ENCODE data around the gene SC5D.

SC5D gene

DNA sequence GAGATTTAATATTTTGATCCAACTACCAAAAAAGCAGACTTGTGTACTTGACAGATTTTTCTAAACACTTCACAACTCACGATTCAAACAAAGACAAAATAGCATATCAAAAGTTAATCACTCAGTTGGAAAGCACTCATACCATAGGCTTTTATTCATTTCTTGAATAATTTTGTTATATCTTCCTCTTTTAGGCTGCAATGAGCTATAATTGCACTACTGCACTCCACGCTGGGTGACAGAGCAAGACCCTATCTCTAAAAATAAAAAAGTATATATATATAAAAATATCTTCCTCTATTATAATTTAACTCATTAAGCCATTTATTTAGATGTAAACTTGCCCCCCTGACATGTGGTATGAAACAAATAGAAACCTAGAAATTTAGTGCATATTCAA, 19.9 kb downstream of the SC5D start:
- H3K4me3 ChIP-seq (ENCODE audit: low read length), result no peak overlapping the region
- DNase-seq (ENCODE audit: low read depth), result no peak
- TF ChIP-seq, protein P1, sequence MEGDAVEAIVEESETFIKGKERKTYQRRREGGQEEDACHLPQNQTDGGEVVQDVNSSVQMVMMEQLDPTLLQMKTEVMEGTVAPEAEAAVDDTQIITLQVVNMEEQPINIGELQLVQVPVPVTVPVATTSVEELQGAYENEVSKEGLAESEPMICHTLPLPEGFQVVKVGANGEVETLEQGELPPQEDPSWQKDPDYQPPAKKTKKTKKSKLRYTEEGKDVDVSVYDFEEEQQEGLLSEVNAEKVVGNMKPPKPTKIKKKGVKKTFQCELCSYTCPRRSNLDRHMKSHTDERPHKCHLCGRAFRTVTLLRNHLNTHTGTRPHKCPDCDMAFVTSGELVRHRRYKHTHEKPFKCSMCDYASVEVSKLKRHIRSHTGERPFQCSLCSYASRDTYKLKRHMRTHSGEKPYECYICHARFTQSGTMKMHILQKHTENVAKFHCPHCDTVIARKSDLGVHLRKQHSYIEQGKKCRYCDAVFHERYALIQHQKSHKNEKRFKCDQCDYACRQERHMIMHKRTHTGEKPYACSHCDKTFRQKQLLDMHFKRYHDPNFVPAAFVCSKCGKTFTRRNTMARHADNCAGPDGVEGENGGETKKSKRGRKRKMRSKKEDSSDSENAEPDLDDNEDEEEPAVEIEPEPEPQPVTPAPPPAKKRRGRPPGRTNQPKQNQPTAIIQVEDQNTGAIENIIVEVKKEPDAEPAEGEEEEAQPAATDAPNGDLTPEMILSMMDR (conservative IDR thresholded peaks at IDR 0.05; ENCODE audit: low read depth, low read length), result no peak

DNA sequence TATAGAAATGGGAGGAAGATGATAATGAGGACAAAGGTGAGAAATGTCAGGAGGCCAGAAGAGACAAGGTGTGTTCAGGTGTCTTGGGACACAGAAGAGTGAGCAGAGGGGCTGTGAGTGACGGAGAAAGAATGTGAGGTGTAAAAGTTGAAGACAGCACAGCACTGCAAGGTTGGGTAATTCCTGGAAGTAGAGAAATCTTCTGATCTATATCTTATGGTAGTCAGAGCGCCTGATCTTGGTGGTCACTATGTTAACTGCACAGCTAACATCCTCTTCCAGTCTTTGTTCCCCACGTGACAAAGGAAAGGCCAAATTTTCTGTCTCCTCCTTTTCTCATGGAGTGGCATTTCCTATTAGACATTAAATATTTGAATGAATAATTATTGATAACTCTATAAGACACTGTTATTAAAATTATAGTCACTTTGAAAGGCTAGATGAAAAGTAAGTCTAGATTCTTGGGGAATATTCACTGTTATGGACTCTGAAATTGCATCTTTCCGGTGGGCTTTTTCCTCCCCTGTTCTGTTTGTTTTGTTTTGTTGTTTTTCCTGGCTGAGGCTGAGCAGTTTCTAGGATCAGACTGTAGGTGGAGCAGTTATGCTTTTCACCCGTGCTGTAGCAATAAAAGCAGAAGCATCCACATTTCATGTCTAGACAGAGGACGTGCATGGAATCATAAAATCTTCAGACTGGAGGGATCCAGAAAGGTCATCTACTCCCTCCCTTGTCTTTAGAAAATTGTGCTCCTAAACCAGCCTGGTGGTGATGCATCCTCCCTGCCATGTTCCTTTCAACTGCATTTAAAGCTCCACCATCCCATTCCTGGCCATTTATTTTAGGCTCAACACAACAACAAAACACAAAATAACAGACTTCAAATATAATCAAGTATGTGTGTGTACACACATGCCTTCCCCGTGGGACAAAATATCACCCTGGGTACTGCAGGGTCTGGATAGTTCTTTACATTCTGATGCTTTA, 26.6 kb downstream of the SC5D start:
- TF ChIP-seq, protein P1 (conservative IDR thresholded peaks at IDR 0.05; ENCODE audit: low read depth, low read length), result peak; percentile 90
- H3K4me3 ChIP-seq (ENCODE audit: low read length), result no peak overlapping the region
- peak; percentile 14 for DNase-seq (ENCODE audit: low read depth)

DNA sequence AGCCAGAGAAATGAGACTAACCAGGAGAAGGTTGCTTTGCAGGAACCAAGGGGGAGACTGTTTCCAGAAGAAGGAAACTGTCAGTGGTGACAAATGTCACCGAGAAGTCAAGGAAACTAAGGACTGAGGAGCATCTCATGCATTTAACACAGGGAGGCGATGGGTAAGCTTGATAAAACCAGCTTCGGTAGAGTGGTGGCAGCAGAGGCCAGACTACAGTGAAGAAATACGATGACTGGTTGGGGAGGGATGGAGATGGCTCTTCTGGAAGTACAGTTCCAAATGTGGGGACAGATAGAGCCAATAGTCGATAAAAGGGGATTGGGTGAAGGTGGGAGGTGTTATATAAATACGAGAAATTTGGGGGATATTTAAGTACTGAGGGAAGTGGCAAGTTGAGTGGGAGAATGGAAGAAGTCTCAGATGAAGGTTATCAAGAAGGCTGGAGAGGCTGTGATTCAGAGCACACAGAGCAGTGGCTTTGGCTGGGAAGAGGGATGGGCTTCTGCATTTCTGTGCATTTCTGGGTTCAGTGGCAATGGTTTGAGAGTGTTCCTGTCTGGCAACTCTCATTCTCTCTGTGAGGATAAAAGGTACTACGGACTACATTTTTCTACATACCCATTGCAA, 29.2 kb downstream of the SC5D start:
- H3K4me3 ChIP-seq (ENCODE audit: low read length), result no peak overlapping the region
- TF ChIP-seq, protein P1 (conservative IDR thresholded peaks at IDR 0.05; ENCODE audit: low read depth, low read length), result peak; percentile 45
- DNase-seq (ENCODE audit: low read depth), result no peak

DNA sequence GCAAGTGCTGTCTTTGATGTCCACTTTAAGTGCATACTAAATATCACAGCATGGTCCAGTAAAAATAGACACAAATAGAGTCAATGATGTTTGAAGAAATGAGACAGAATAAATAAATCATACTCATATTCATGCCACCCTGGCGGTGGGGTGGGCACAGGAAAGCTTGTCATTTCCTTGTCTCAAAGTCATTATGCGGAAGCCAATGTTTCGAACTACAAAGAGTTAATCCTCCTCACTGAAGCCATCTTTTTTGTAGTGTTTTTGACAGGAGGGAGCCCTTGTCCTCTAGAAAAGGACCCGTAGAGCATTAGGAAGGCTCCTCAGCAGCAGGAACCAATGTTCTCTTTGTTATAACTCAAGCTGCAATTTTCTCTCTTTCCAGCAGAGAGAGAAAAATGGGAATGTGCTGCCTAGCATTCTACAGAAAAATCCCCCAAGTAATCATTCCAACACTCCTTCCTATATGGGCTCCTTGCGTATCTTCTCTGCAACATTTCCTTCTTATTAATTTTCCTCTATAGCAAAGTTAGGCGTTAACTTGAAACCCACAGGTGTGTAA, 30.6 kb downstream of the SC5D start:
- TF ChIP-seq, protein P1 (conservative IDR thresholded peaks at IDR 0.05; ENCODE audit: low read depth, low read length), result peak; percentile 40
- H3K4me3 ChIP-seq (ENCODE audit: low read length), result no peak overlapping the region
- no peak for DNase-seq (ENCODE audit: low read depth)

DNA sequence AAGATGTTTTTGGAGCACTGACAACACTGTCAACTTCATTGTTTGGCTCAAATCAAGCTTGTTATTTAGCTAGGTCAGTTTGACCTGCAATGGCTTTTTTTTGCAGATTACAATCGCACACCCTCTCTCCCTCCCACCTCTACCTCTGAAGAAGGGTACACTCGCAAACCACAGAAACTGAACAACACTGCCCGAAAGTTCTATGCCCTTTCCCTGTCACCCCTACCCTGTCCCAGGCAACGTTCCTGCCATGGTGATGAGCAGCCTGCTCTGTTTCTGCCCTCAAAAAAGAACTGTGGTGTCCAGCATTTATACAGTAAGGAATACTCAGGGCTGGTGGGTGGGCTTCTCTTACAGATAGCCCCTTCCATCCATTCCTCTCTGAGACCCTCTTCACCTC, 33.7 kb downstream of the SC5D start:
- TF ChIP-seq, protein P1 (conservative IDR thresholded peaks at IDR 0.05; ENCODE audit: low read depth, low read length), result no peak
- H3K4me3 ChIP-seq (ENCODE audit: low read length), result no peak overlapping the region
- DNase-seq (ENCODE audit: low read depth), result no peak

DNA sequence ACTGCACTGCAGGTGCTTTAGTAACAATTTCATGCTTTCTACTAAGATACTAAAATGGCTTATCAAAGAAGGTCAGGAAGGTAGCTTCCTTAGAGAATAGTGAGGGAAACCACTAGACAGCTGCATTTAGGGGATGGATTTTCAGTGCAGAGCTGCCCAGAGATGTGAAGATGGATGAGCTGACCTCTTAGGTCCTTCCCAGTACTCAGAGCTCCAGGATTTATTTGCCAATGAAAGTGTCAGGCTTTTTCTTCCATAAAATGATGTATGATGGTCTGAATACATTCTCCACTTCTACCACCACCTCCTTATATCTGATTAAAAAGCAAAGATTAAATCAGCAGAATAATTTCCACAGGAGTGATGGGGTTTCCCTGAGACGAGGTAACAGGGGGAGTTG, 35.0 kb downstream of the SC5D start:
- no peak overlapping the region for H3K4me3 ChIP-seq (ENCODE audit: low read length)
- DNase-seq (ENCODE audit: low read depth), result no peak
- TF ChIP-seq, protein P1 (conservative IDR thresholded peaks at IDR 0.05; ENCODE audit: low read depth, low read length), result no peak
